ENCODE data around the gene MSTO1. TPM values are rescaled to one million over a fixed set of nuclear protein-coding genes. Genes with fewer than 3 reads are reported as not detected.

MSTO1 gene
- total and polyA plus RNA-seq, 2 of the 4 experiments (the other 2 are of a cell fraction), result 21.7 to 38.3 TPM

GRCh38 chr1:155645034-155645598, 35.1 kb downstream of the MSTO1 start:
- Histone ChIP-seq H4K91ac (ENCODE audit: insufficient read depth, low read depth, low read length) (no peak overlapping the region), H3K4me3 (ENCODE audit: insufficient read depth, low read depth, low read length) (no peak overlapping the region), H3K9me3 (ENCODE audit: control insufficient read depth, insufficient read depth, low read length) (peaks cover 13% of the 10 kb centered on the region), H3K56ac (ENCODE audit: extremely low read depth, insufficient read depth, low read length) (no peak overlapping the region), H2AK9ac (replicated peaks; ENCODE audit: low read depth, low read length, poor library complexity) (no peak overlapping the region), H2AFZ (replicated peaks; ENCODE audit: low read length, poor library complexity) (no peak overlapping the region), H2AK5ac (ENCODE audit: low read depth, low read length) (no peak overlapping the region), H3K27me3 (ENCODE audit: control insufficient read depth, insufficient read depth, low read length) (no peaks in the 10 kb centered on the region), H3K9me1 (ENCODE audit: insufficient read depth, low read length) (0 out of 2 replicates have a peak, but pooled peaks cover 4% of the 10 kb centered on the region), H4K5ac (ENCODE audit: low read depth, low read length) (peak overlapping the region; percentile 23; the same call in 1 of the 2 replicates), H3K4me1 (ENCODE audit: control insufficient read depth, insufficient read depth, low read length) (peaks cover 8% of the 10 kb centered on the region), H3K4ac (ENCODE audit: low read depth, low read length) (no peak overlapping the region), H3K36me3 (ENCODE audit: control insufficient read depth, insufficient read depth, low read length) (peaks cover 2% of the 10 kb centered on the region), H3K4me2 (ENCODE audit: low read depth, low read length) (no peak overlapping the region), H3K9ac (ENCODE audit: low read depth, low read length) (no peak overlapping the region), H3K79me1 (ENCODE audit: low read depth in 1 of 2, low read length in 2 of 2) (peaks cover 0 to 19% of the 10 kb centered on the region in 2 experiments), H2BK20ac (ENCODE audit: low read depth, low read length) (no peak overlapping the region), H2BK120ac (ENCODE audit: low read depth, low read length) (no peak overlapping the region), H3K14ac (replicated peaks; ENCODE audit: low read depth, low read length) (no peak overlapping the region), H2BK15ac (ENCODE audit: low read depth, low read length) (no peak overlapping the region), H3K18ac (ENCODE audit: low read depth, low read length) (no peak overlapping the region), H4K8ac (ENCODE audit: low read depth in 2 of 2, low read length in 2 of 2) (peak overlapping the region in 1 of 2 experiments; percentile 58; a peak in 1 of 4 replicates), H3K27ac (ENCODE audit: insufficient read depth, low read length) (no peak overlapping the region), H2BK5ac (ENCODE audit: low read depth, low read length, poor library complexity, severe bottlenecking) (no peak overlapping the region), H4K20me1 (ENCODE audit: insufficient read depth, low read length) (no peaks in the 10 kb centered on the region), H3K23ac (ENCODE audit: low read depth, low read length) (no peak overlapping the region)
- in situ Hi-C loops (cut with MboI; ENCODE audit: low sequenced_read_pairs), result no loop called here
- intact Hi-C loops (cut with micrococcal nuclease), result loop anchor here (5.0 kb wide), 2 partner anchors 38 to 323 kb away; partner anchors contain the start of gene RUSC1
- TF ChIP-seq SMC3 (IDR thresholded peaks at IDR 0.05; ENCODE audit: low read depth, low read length) (no peak), MAFK (IDR thresholded peaks at IDR 0.05; ENCODE audit: low read depth, low read length) (no peak), RFX5 (IDR thresholded peaks at IDR 0.05; ENCODE audit: low read depth, low read length) (no peak), CTCF (conservative IDR thresholded peaks at IDR 0.05; ENCODE audit: low read depth, low read length) (no peak), RCOR1 (IDR thresholded peaks at IDR 0.05; ENCODE audit: insufficient replicate concordance, low read length) (no peak), CEBPB (IDR thresholded peaks at IDR 0.05; ENCODE audit: low read depth, low read length) (no peak), NFE2L2 (IDR thresholded peaks at IDR 0.05; ENCODE audit: low read depth, low read length) (no peak), USF2 (IDR thresholded peaks at IDR 0.05; ENCODE audit: low read depth, low read length) (no peak), MXI1 (IDR thresholded peaks at IDR 0.05; ENCODE audit: borderline replicate concordance, low read depth, low read length) (no peak), MAZ (IDR thresholded peaks at IDR 0.05; ENCODE audit: borderline replicate concordance, low read depth, low read length) (no peak), ELK1 (IDR thresholded peaks at IDR 0.05; ENCODE audit: borderline replicate concordance, low read depth, low read length) (no peak), BHLHE40 (IDR thresholded peaks at IDR 0.05; ENCODE audit: low read depth, low read length) (no peak), RAD21 (IDR thresholded peaks at IDR 0.05; ENCODE audit: low read length) (no peak), FOS (IDR thresholded peaks at IDR 0.05; ENCODE audit: low read depth, low read length) (no peak), POLR2A (IDR thresholded peaks at IDR 0.05; ENCODE audit: low read depth, low read length) (no peak)
- DNase-seq, result no peak
- 33% methylated on average over 1 of the region's 4 CpGs; no CpG with 5 or more reads in 1 of the 2 experiments for WGBS, 2 experiments (ENCODE audit: extremely low coverage in 2 of 2, insufficient read length in 1 of 2)
- CTCF ChIA-PET, result no interaction called here
- dilution Hi-C loops (cut with HindIII; ENCODE audit: low sequenced_read_pairs, unreplicated experiment), result no loop called here
- POLR2A ChIA-PET (ENCODE audit: unreplicated experiment), result no interaction called here
- ATAC-seq (ENCODE audit: low read depth), result no peak
- no TSS peak for BruUV-seq (replicated peaks)

All from IMR-90 (cell line).